Measurements from ENCODE around the gene SLC38A1.

- TF ChIP-seq POLR2A (IDR thresholded peaks at IDR 0.05) (no peak), CTCF (IDR thresholded peaks at IDR 0.05) (no peak), POLR2AphosphoS5 (IDR thresholded peaks at IDR 0.05; ENCODE audit: insufficient read depth in 1 of 2, low read depth in 1 of 2) (no peak)
These were observed 24.4 kb downstream of the SLC38A1 start for GRCh38 chr12:46244273-46244915.

Data from vagina (tissue), 2 donors.